Measurements from ENCODE around the gene MSI2. TPM values are rescaled to one million over a fixed set of nuclear protein-coding genes. Genes with fewer than 3 reads are reported as not detected.

The MSI2 gene
- total and polyA plus RNA-seq, 7 donors = 37.6 to 133 (median 87.1) TPM

DNA sequence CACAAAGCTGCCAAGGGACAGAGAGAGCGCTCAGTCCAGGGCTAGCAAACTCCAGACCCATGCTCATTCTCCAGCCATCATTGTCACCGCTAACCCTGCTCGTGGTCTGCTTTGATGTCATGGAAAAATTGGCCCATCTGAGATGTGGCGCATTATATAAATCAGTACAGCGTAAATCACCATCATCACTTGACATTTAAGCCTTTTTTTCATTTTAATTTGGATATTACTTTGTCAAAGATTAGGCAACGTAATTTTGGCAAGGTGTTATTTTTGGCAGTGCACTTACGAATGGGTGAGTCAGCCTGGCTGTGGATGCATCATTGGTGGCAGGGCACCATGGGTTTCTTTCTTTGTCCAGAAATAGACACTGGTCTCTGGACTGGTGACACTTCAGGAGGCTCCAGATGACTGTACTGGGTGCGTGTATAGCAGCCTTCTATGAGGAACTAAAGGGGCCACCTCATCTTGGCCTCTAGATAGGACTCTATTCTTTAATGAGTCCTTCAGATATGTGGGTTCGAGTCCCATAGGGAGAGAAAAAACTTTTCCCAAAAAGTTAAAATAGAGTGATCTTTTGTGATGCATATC, 166.3 kb downstream of the MSI2 start:
- intact Hi-C loops (cut with DNase I) = no loop called here
- 57 to 73% (median 61%) methylated on average over 9 of the region's 9 CpGs for WGBS, 3 donors
- Histone ChIP-seq H3K4me1 (peaks cover 42% of the 10 kb centered on the region), H3K27ac (peak overlapping the region; percentile 78), H3K27me3 (ENCODE audit: insufficient read depth in 3 of 3, low read length in 2 of 3) (no peaks in the 10 kb centered on the region), H3K4me3 (no peak overlapping the region), H3K9me3 (no peaks in the 10 kb centered on the region), H3K36me3 (ENCODE audit: insufficient read depth in 1 of 2, low read depth in 1 of 2) (no peaks in the 10 kb centered on the region)
- ATAC-seq (peak; percentile 98), DNase-seq (peak; percentile 56 to 78)
- TF ChIP-seq, protein P1, sequence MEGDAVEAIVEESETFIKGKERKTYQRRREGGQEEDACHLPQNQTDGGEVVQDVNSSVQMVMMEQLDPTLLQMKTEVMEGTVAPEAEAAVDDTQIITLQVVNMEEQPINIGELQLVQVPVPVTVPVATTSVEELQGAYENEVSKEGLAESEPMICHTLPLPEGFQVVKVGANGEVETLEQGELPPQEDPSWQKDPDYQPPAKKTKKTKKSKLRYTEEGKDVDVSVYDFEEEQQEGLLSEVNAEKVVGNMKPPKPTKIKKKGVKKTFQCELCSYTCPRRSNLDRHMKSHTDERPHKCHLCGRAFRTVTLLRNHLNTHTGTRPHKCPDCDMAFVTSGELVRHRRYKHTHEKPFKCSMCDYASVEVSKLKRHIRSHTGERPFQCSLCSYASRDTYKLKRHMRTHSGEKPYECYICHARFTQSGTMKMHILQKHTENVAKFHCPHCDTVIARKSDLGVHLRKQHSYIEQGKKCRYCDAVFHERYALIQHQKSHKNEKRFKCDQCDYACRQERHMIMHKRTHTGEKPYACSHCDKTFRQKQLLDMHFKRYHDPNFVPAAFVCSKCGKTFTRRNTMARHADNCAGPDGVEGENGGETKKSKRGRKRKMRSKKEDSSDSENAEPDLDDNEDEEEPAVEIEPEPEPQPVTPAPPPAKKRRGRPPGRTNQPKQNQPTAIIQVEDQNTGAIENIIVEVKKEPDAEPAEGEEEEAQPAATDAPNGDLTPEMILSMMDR (IDR thresholded peaks at IDR 0.05) = no peak

DNA sequence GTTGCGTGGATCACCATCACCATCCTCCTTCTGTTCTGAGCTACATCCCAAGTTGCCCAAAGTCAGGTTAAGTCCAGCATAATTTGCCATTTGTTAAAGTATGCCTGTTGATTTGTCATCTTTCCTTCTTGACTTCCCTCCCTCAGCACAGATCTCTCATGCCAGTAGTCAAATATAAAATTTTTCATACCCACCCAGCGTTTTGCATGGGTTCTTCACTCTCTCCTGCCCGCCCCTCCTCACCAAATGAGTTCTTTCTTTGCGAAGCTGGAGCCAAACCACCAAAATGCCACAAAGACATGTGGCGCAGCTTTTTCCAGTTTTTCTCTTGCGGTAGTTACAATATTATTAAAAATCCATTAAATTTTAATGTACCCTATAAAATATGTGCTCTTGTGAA, 167.2 kb downstream of the MSI2 start:
- H3K36me3 ChIP-seq (ENCODE audit: insufficient read depth in 1 of 2, low read depth in 1 of 2) = no peaks in the 10 kb centered on the region
- no peak overlapping the region for H3K27ac ChIP-seq
- no peak for ATAC-seq
- H3K9me3 ChIP-seq = no peaks in the 10 kb centered on the region
- DNase-seq = no peak
- intact Hi-C loops (cut with DNase I) = no loop called here
- TF ChIP-seq, protein P1 (IDR thresholded peaks at IDR 0.05) = no peak
- H3K4me3 ChIP-seq = no peak overlapping the region
- 76 to 84% (median 79%) methylated on average over 6 of the region's 6 CpGs for WGBS, 3 donors
- peaks cover 42% of the 10 kb centered on the region for H3K4me1 ChIP-seq
- H3K27me3 ChIP-seq (ENCODE audit: insufficient read depth in 3 of 3, low read length in 2 of 3) = no peaks in the 10 kb centered on the region

DNA sequence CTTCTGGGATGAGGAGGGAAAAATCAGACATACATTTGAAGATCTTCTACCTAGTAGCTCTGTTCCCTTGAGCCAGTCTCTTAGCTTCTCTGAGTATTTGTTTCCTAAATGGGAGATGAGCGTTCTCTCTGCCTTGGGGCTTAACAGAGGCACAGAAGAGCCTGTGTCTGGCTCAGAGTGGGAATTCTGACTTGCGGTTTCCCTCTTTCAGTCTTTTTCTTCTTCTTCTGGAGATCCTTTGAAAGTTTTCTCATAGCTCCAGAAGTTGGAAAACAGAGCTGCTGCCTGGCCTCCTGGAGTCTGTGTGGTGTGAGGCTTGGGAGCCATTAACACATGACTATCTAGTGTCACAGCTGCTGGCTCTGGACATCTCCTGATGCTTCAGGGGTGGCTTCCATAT, 167.9 kb downstream of the MSI2 start:
- no peak for ATAC-seq
- H3K4me3 ChIP-seq = no peak overlapping the region
- peaks cover 42% of the 10 kb centered on the region for H3K4me1 ChIP-seq
- no peak overlapping the region for H3K27ac ChIP-seq
- no peaks in the 10 kb centered on the region for H3K27me3 ChIP-seq (ENCODE audit: insufficient read depth in 3 of 3, low read length in 2 of 3)
- intact Hi-C loops (cut with DNase I) = no loop called here
- H3K9me3 ChIP-seq = no peaks in the 10 kb centered on the region
- WGBS, 3 donors = 94 to 100% (median 97%) methylated on average over 2 of the region's 2 CpGs
- TF ChIP-seq, protein P1 (IDR thresholded peaks at IDR 0.05) = no peak
- H3K36me3 ChIP-seq (ENCODE audit: insufficient read depth in 1 of 2, low read depth in 1 of 2) = no peaks in the 10 kb centered on the region
- DNase-seq = no peak

DNA sequence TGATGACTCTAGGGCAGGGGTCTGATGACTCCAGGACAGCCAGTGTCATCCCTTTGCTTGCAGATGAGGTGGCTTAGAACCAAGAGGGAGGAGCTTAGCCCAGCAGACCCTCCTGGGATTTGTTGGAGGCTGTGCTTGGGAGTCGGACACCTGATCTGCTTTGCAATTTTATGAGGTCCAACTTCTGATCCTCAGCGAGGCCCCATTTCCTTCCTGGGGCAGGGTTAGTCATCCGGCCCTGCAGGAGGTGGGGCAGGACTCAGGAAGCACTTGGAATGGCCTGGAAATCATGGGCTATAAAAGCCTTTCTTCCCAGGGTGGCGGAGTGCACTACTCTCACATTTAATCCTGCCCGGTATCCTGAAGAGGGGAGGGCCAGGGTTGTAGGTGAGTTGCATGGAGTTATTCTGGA, 168.5 kb downstream of the MSI2 start:
- 44 to 56% (median 47%) methylated on average over 5 of the region's 5 CpGs for whole genome bisulfite sequencing, 3 donors
- no peaks in the 10 kb centered on the region for H3K27me3 ChIP-seq (ENCODE audit: insufficient read depth in 3 of 3, low read length in 2 of 3)
- H3K4me1 ChIP-seq = peaks cover 42% of the 10 kb centered on the region
- ATAC-seq (no peak), DNase-seq (no peak)
- intact Hi-C loops (cut with DNase I) = no loop called here
- no peaks in the 10 kb centered on the region for H3K9me3 ChIP-seq
- no peaks in the 10 kb centered on the region for H3K36me3 ChIP-seq (ENCODE audit: insufficient read depth in 1 of 2, low read depth in 1 of 2)
- H3K27ac ChIP-seq = no peak overlapping the region
- no peak overlapping the region for H3K4me3 ChIP-seq
- TF ChIP-seq, protein P1 (IDR thresholded peaks at IDR 0.05) = no peak

DNA sequence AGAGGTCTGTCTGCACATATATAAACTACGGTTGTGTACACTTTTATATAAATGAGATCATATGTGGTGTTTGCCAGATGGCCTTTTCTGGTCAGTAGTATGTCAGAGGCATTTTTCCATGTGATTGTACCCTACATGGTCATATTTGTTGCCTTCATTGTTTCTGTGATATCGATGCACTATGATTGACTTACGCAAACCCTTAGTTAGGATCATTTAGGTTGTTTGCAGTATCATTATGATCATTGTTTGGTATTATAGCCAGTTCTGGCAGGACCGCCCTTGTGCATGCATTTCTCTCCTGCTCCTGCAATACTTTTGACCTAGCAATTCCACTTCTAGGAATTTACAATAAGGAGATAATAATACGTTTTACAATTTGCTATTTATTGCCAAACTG, 169.1 kb downstream of the MSI2 start:
- H3K27me3 ChIP-seq (ENCODE audit: insufficient read depth in 3 of 3, low read length in 2 of 3) = no peaks in the 10 kb centered on the region
- H3K36me3 ChIP-seq (ENCODE audit: insufficient read depth in 1 of 2, low read depth in 1 of 2) = no peaks in the 10 kb centered on the region
- 69 to 81% (median 77%) methylated on average over 5 of the region's 5 CpGs for WGBS, 3 donors
- no peaks in the 10 kb centered on the region for H3K9me3 ChIP-seq
- intact Hi-C loops (cut with DNase I) = no loop called here
- H3K27ac ChIP-seq = no peak overlapping the region
- TF ChIP-seq, protein P1 (IDR thresholded peaks at IDR 0.05) = no peak
- DNase-seq = no peak
- H3K4me1 ChIP-seq = peaks cover 42% of the 10 kb centered on the region
- H3K4me3 ChIP-seq = no peak overlapping the region
- no peak for ATAC-seq

Measured in psoas muscle (tissue), 8 donors.